ENCODE results near the gene AP1AR.

DNA sequence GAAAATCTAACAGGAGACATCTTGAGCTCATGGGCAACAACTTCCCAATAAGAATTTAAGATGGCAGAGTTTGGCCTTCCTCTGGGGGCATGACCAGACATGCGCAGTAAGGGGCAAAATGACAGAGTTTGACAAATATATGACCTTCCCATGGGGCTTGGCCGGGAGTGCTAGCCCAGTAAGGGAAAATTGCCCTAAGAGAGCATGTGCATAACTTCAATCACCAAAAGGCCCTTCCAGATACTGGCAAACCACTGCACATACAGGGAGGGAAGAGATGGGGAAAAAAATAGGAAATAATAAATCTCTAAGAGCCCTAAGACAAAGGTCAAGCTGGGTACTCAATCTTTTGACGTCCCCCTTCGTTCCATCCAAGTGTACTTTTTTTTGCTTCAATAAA lies 40.7 kb downstream of the AP1AR start:
- TF ChIP-seq, protein P1, sequence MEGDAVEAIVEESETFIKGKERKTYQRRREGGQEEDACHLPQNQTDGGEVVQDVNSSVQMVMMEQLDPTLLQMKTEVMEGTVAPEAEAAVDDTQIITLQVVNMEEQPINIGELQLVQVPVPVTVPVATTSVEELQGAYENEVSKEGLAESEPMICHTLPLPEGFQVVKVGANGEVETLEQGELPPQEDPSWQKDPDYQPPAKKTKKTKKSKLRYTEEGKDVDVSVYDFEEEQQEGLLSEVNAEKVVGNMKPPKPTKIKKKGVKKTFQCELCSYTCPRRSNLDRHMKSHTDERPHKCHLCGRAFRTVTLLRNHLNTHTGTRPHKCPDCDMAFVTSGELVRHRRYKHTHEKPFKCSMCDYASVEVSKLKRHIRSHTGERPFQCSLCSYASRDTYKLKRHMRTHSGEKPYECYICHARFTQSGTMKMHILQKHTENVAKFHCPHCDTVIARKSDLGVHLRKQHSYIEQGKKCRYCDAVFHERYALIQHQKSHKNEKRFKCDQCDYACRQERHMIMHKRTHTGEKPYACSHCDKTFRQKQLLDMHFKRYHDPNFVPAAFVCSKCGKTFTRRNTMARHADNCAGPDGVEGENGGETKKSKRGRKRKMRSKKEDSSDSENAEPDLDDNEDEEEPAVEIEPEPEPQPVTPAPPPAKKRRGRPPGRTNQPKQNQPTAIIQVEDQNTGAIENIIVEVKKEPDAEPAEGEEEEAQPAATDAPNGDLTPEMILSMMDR (IDR thresholded peaks at IDR 0.05): no peak
- no peak for TF ChIP-seq ZFX (IDR thresholded peaks at IDR 0.05; ENCODE audit: borderline replicate concordance)

Measured in 22Rv1 (cell line).